SHP77 (cell line): ENCODE data around the gene PDE3A.

Source experiments
- DNase-seq, 2 experiments: peaks; one replicate each; lab custom pipeline; 2025; lab: John Stamatoyannopoulos, UW

The PDE3A gene

GRCh38 chr12:20711846-20712245 lies 343.5 kb downstream of the PDE3A start:
- DNase-seq = no peak

- DNase-seq = no peak
Observed at GRCh38 chr12:20716037-20716436, 347.7 kb downstream of the PDE3A start.

- no peak for DNase-seq
Observed at GRCh38 chr12:20716985-20717384, 348.6 kb downstream of the PDE3A start.

- no peak for DNase-seq
Observed at GRCh38 chr12:20718294-20718693, 350.0 kb downstream of the PDE3A start.

- DNase-seq = no peak
Observed at GRCh38 chr12:20722142-20722541, 353.8 kb downstream of the PDE3A start.

- DNase-seq = no peak
Observed at GRCh38 chr12:20731274-20731673, 362.9 kb downstream of the PDE3A start.
